ENCODE results near the gene MBNL2.

The MBNL2 gene

DNA sequence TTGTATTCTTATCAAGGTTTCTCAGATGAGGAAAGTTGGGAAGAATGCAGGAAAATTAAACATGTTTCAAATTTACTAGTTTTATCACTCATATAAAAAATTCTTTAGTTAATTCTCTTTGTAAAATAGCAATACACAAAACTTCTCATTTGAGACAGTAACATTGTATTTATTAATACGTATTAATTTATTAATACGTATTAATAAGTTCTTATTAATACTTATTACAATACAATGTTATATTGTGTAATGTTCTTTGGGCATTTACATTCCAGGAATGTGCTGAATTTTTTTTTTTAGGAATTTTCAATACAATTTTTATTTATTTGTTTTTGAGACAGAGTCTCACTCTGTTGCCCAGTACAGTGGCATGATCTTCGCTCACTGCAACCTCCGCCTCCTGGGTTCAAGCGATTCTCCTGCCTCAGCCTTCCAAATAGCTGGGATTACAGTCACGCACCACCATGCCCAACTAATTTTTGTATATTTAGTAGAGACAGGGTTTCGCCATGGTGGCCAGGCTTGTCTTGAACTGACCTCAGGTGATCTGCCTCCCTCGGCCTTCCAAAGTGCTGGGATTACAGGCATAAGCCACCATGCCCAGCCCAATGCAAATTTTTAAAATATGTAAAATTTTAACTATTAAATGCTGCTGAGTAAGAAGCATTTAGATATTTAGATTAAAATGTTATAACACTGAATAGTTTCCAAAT is 31.6 kb downstream of the MBNL2 start:
- no peak for DNase-seq (ENCODE audit: low spot score)

DNA sequence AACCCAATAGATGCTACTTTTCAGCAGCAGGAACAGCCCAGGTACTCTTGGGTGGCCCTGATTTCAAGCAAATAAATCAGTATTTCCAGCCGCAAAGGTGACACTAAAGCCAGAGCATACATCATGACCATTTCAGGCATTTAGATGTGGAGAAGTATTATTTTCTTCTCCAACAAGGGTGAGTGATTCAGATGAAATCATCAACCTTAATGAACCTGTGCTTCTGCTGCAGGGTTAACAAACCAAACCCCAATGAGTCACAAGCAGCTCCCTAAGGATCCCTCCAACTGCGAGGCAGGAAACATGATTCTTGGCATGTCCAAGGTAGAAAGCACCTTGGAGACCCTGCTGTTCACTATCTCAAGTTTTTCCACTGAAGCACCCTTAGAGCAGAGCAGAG is 32.7 kb downstream of the MBNL2 start:
- DNase-seq (ENCODE audit: low spot score): no peak

GRCh38 chr13:97255515-97256021 is 33.4 kb downstream of the MBNL2 start:
- no peak for DNase-seq (ENCODE audit: low spot score)

- DNase-seq (ENCODE audit: low spot score): peak; percentile 89
Observed at GRCh38 chr13:97256343-97256783, 34.2 kb downstream of the MBNL2 start.

DNA sequence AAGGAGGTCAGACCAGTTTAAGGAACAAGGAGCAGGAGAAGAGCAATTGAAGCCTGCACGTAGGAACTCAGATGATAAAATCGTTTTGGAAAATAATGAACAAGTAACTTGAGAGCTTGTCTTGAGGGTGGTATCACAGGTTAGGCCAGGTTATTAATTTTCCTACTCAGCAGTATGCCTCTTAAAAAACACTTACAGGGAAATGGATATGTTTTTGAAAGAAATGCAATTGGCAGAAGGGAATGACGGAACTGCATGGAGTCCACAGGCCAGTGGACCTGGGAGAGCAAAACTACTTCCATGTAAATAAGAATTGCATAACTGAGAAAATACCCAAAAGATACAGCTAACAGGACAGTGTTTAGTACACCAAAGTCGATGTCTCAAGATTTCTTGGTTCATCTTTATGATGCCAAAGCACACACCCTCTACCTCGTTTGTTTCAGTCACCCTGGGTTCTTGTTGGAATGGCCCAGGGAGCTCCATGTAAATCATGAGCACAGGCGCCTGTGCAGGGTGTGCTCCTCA is 35.2 kb downstream of the MBNL2 start:
- DNase-seq (ENCODE audit: low spot score): no peak

- DNase-seq (ENCODE audit: low spot score): peak; percentile 94
Observed at GRCh38 chr13:97257800-97258799, 36.0 kb downstream of the MBNL2 start.

DNA sequence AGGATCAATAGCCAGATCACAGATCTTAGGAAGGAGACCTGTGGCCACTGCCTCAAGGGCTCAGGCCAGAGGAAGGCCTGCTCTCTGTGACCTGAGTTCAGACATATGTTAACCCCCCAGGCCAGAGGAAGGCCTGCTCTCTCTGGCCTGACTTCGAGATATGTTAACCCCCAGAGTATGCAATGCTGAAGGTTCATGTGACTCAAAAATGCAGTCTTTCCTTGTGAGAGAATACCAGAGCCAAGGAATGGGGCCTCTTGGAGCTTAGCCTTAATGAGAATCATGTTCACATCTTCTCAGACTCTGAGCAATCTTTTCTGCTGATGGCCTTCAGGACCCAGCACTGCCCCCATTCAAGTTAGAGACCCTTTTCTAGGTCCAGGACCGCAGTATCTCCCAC is 36.7 kb downstream of the MBNL2 start:
- no peak for DNase-seq (ENCODE audit: low spot score)

DNA sequence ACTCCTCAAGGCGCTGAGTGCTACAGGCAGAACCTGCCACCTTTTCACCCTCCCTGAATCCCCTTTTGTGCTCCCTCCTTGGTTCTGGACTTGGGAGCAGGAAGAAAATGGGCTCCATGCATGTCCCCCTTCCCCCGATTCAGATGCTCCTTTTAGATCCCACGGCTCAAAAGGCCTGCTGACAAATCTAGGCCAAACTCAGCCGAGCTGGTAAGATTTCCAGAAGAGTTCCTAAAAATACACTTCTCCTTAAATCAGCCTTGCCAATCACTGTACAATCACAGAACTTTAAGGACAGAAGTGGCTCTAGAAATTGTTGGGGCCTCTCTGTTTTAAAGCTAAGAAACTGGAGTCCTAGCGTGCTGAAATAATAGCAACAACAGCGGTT is 37.3 kb downstream of the MBNL2 start:
- DNase-seq (ENCODE audit: low spot score): no peak

GRCh38 chr13:97259798-97260714 is 37.9 kb downstream of the MBNL2 start:
- DNase-seq (ENCODE audit: low spot score): no peak

GRCh38 chr13:97261254-97262005 is 39.3 kb downstream of the MBNL2 start:
- no peak for DNase-seq (ENCODE audit: low spot score)

GRCh38 chr13:97262058-97262457 is 39.9 kb downstream of the MBNL2 start:
- no peak for DNase-seq (ENCODE audit: low spot score)

- DNase-seq (ENCODE audit: low spot score): no peak
Observed at GRCh38 chr13:97263160-97263559, 41.0 kb downstream of the MBNL2 start.

DNA sequence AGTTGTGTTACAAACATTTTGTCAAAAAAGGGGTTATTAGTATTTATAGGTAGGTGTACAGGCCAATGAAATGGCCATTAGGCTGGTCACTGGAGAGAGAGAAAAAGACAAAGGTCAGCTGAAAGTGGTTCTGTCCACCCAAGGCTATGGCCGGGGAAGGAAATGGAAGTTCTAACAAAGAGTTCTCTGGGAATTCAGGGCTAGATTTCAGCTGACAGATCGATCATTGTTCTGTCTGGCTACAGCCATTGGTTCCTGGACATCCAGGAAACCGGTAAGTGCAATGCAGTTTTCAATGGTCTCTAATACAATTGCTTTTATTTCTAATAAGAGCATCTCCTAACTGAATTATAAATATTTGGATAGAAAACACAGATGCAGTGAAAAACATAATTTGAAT is 42.5 kb downstream of the MBNL2 start:
- no peak for DNase-seq (ENCODE audit: low spot score)

GRCh38 chr13:97266332-97266731 is 44.2 kb downstream of the MBNL2 start:
- DNase-seq (ENCODE audit: low spot score): no peak

- DNase-seq (ENCODE audit: low spot score): no peak
Observed at GRCh38 chr13:97266772-97267417, 44.8 kb downstream of the MBNL2 start.

- no peak for DNase-seq (ENCODE audit: low spot score)
Observed at GRCh38 chr13:97267418-97268059, 45.4 kb downstream of the MBNL2 start.

GRCh38 chr13:97268772-97269171 is 46.6 kb downstream of the MBNL2 start:
- no peak for DNase-seq (ENCODE audit: low spot score)

DNA sequence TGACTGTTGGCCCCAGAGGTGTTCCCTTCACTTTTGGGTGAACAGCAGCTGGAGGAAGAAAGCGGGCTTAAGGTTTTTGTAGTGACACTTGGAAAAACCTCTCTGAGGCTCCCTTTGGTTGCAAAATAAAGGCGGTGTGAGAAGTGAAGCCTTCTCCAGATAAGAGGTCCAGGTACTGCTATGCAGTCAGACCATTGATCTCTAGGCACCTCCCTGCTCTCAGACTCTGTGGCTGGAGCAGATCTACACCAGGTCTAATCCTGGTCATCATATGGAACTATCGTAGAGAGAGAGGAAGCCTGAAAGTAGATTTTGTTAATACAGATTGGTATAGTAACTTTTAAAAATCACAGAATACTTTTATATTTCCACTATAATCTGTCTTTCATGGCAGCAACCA is 47.5 kb downstream of the MBNL2 start:
- no peak for DNase-seq (ENCODE audit: low spot score)

DNA sequence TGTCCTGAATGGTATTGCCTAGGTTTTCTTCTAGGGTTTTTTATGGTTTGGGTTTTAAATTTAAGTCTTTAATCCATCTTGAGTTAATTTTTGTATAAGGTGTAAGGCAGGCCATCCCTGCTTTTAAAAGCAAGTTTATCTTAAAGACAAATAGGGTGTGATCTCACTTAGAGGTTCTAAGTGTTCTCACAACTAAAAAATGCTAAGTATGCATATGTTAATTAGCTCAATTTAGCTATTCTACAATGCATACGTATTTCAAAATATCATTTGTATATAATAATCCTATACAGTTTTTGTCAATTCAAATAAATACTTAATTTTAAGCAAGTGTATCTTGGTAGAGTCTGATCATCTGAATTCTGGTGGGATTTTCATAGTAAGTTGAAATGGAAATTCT is 50.4 kb downstream of the MBNL2 start:
- no peak for DNase-seq (ENCODE audit: low spot score)

DNA sequence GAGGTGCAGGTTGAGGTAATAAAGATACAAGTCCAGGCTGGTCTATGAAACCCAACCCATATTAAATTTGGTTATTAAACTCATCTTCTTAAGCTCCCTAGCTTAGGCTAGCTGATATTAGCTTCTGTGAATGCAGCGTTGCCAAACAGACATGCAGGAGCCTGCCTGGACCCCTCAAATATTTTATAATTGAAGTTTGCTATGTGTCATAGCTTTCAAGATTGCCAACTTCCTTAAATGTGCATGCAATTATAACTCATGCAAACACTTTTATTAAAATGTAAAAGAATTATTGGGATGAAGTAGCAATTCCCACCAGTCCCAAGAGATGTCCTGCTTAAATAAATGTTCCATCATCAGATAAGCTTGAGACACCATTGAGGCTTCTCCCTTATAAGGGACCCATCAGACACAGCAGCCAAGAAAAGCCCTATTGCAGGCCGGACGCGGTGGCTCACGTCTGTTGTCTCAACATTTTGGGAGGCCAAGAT is 51.3 kb downstream of the MBNL2 start:
- DNase-seq (ENCODE audit: low spot score): no peak

Measured in COLO829 (cell line).